ENCODE measurements around the gene SREBF2.
A peak's percentile ranks its signal among the peaks of the same experiment; 100 is the strongest.

Gene SREBF2

GRCh38 chr22:41892721-41893120 lies 59.8 kb downstream of the SREBF2 start:
- H4K8ac ChIP-seq (ENCODE audit: low read depth, low read length), result no peak overlapping the region
- WGBS, 2 donors (ENCODE audit: extremely low coverage in 2 of 2, insufficient read length in 2 of 2, insufficient replicate concordance in 1 of 2), result no CpG with 5 or more reads among the region's 4 CpGs

GRCh38 chr22:41893591-41894375 lies 60.9 kb downstream of the SREBF2 start:
- Histone ChIP-seq H3K14ac (ENCODE audit: low read length) (no peak overlapping the region), H2AFZ (ENCODE audit: low read length) (no peak overlapping the region), H3K27ac (replicated peaks; ENCODE audit: low read length) (no peak overlapping the region), H2BK15ac (ENCODE audit: low read length) (no peak overlapping the region), H2BK12ac (ENCODE audit: low read length) (no peak overlapping the region), H3K9me3 (replicated peaks in 1 of 2; ENCODE audit: control insufficient read depth in 2 of 2, insufficient read depth in 1 of 2, low read depth in 1 of 2, low read length in 2 of 2) (no peaks in the 10 kb centered on the region), H3K4me3 (ENCODE audit: low read length in 2 of 2) (no peak overlapping the region), H2BK5ac (ENCODE audit: low read length) (no peak overlapping the region), H2BK120ac (ENCODE audit: low read depth, low read length) (no peak overlapping the region), H3K27me3 (ENCODE audit: control insufficient read depth in 3 of 3, insufficient read depth in 3 of 3, low read depth in 1 of 3, low read length in 3 of 3) (no peaks in the 10 kb centered on the region), H3K4me1 (ENCODE audit: control insufficient read depth in 2 of 2, insufficient read depth in 1 of 2, low read depth in 1 of 2, low read length in 2 of 2) (no peaks in the 10 kb centered on the region), H2AK5ac (ENCODE audit: low read depth, low read length) (no peak overlapping the region), H3K4ac (ENCODE audit: low read length) (no peak overlapping the region), H4K8ac (ENCODE audit: low read depth, low read length) (no peak overlapping the region), H3K18ac (ENCODE audit: low read length) (no peak overlapping the region), H3K23ac (ENCODE audit: low read depth, low read length, poor library complexity) (no peak overlapping the region), H4K91ac (ENCODE audit: low read depth, low read length, poor library complexity) (no peak overlapping the region), H3K4me2 (ENCODE audit: insufficient read depth, low read length, poor library complexity, severe bottlenecking) (no peak overlapping the region), H3K9ac (ENCODE audit: low read depth, low read length, poor library complexity) (no peak overlapping the region), H3K36me3 (replicated peaks in 1 of 2; ENCODE audit: control insufficient read depth in 2 of 2, insufficient read depth in 2 of 2, low read length in 2 of 2) (peaks cover 65 to 95% of the 10 kb centered on the region in 2 donors), H3K79me1 (ENCODE audit: low read depth, low read length) (peaks cover 2% of the 10 kb centered on the region)
- no peak for DNase-seq (ENCODE audit: low spot score)
- WGBS, 2 donors (ENCODE audit: extremely low coverage in 2 of 2, insufficient read length in 2 of 2, insufficient replicate concordance in 1 of 2), result no CpG with 5 or more reads among the region's 7 CpGs

More at GRCh38 chr22:41892721-41893120, 59.8 kb downstream of the SREBF2 start:
- H3K36me3 ChIP-seq (replicated peaks in 1 of 2; ENCODE audit: control insufficient read depth in 2 of 2, insufficient read depth in 2 of 2, low read length in 2 of 2), result peaks cover 64 to 95% of the 10 kb centered on the region in 2 donors
- DNase-seq (ENCODE audit: low spot score), result no peak
- H3K9me3 ChIP-seq (replicated peaks in 1 of 2; ENCODE audit: control insufficient read depth in 2 of 2, insufficient read depth in 1 of 2, low read depth in 1 of 2, low read length in 2 of 2), result no peaks in the 10 kb centered on the region
- H3K23ac ChIP-seq (ENCODE audit: low read depth, low read length, poor library complexity), result no peak overlapping the region
- H2BK5ac ChIP-seq (ENCODE audit: low read length), result no peak overlapping the region
- no peak overlapping the region for H2BK15ac ChIP-seq (ENCODE audit: low read length)
- H2AFZ ChIP-seq (ENCODE audit: low read length), result no peak overlapping the region
- no peaks in the 10 kb centered on the region for H3K4me1 ChIP-seq (ENCODE audit: control insufficient read depth in 2 of 2, insufficient read depth in 1 of 2, low read depth in 1 of 2, low read length in 2 of 2)
- peaks cover 2% of the 10 kb centered on the region for H3K79me1 ChIP-seq (ENCODE audit: low read depth, low read length)
- H3K9ac ChIP-seq (ENCODE audit: low read depth, low read length, poor library complexity), result no peak overlapping the region
- no peak overlapping the region for H2BK12ac ChIP-seq (ENCODE audit: low read length)
- no peaks in the 10 kb centered on the region for H3K27me3 ChIP-seq (ENCODE audit: control insufficient read depth in 3 of 3, insufficient read depth in 3 of 3, low read depth in 1 of 3, low read length in 3 of 3)
- H3K27ac ChIP-seq (replicated peaks; ENCODE audit: low read length), result no peak overlapping the region
- no peak overlapping the region for H3K4me2 ChIP-seq (ENCODE audit: insufficient read depth, low read length, poor library complexity, severe bottlenecking)
- no peak overlapping the region for H4K91ac ChIP-seq (ENCODE audit: low read depth, low read length, poor library complexity)
- no peak overlapping the region for H2AK5ac ChIP-seq (ENCODE audit: low read depth, low read length)
- H3K4me3 ChIP-seq (ENCODE audit: low read length in 2 of 2), result no peak overlapping the region
- no peak overlapping the region for H3K14ac ChIP-seq (ENCODE audit: low read length)
- H2BK120ac ChIP-seq (ENCODE audit: low read depth, low read length), result no peak overlapping the region
- H3K4ac ChIP-seq (ENCODE audit: low read length), result no peak overlapping the region
- H3K18ac ChIP-seq (ENCODE audit: low read length), result no peak overlapping the region

GRCh38 chr22:41898645-41899044 lies 65.7 kb downstream of the SREBF2 start:
- WGBS, 2 donors (ENCODE audit: extremely low coverage in 2 of 2, insufficient read length in 2 of 2, insufficient replicate concordance in 1 of 2), result no CpG with 5 or more reads among the region's 11 CpGs
- H3K4me2 ChIP-seq (ENCODE audit: insufficient read depth, low read length, poor library complexity, severe bottlenecking), result no peak overlapping the region

GRCh38 chr22:41899110-41899509 lies 66.2 kb downstream of the SREBF2 start:
- no CpG with 5 or more reads among the region's 5 CpGs for WGBS, 2 donors (ENCODE audit: extremely low coverage in 2 of 2, insufficient read length in 2 of 2, insufficient replicate concordance in 1 of 2)
- Histone ChIP-seq H2BK5ac (ENCODE audit: low read length) (no peak overlapping the region), H3K9ac (ENCODE audit: low read depth, low read length, poor library complexity) (no peak overlapping the region), H3K4me3 (ENCODE audit: low read length in 2 of 2) (no peak overlapping the region), H3K79me1 (ENCODE audit: low read depth, low read length) (peaks cover 5% of the 10 kb centered on the region), H4K91ac (ENCODE audit: low read depth, low read length, poor library complexity) (no peak overlapping the region), H3K4me2 (ENCODE audit: insufficient read depth, low read length, poor library complexity, severe bottlenecking) (no peak overlapping the region), H2BK15ac (ENCODE audit: low read length) (no peak overlapping the region), H2BK120ac (ENCODE audit: low read depth, low read length) (no peak overlapping the region), H3K14ac (ENCODE audit: low read length) (no peak overlapping the region), H2BK12ac (ENCODE audit: low read length) (no peak overlapping the region), H3K27me3 (ENCODE audit: control insufficient read depth in 3 of 3, insufficient read depth in 3 of 3, low read depth in 1 of 3, low read length in 3 of 3) (no peaks in the 10 kb centered on the region), H2AK5ac (ENCODE audit: low read depth, low read length) (no peak overlapping the region), H3K18ac (ENCODE audit: low read length) (no peak overlapping the region), H3K4ac (ENCODE audit: low read length) (no peak overlapping the region), H4K8ac (ENCODE audit: low read depth, low read length) (no peak overlapping the region), H3K9me3 (replicated peaks in 1 of 2; ENCODE audit: control insufficient read depth in 2 of 2, insufficient read depth in 1 of 2, low read depth in 1 of 2, low read length in 2 of 2) (peaks cover 0 to 1% of the 10 kb centered on the region in 2 donors), H3K23ac (ENCODE audit: low read depth, low read length, poor library complexity) (no peak overlapping the region), H3K4me1 (ENCODE audit: control insufficient read depth in 2 of 2, insufficient read depth in 1 of 2, low read depth in 1 of 2, low read length in 2 of 2) (no peaks in the 10 kb centered on the region), H2AFZ (ENCODE audit: low read length) (no peak overlapping the region), H3K36me3 (replicated peaks in 1 of 2; ENCODE audit: control insufficient read depth in 2 of 2, insufficient read depth in 2 of 2, low read length in 2 of 2) (peaks cover 78 to 97% of the 10 kb centered on the region in 2 donors), H3K27ac (replicated peaks; ENCODE audit: low read length) (no peak overlapping the region)
- DNase-seq (ENCODE audit: low spot score), result no peak

More at GRCh38 chr22:41898645-41899044, 65.7 kb downstream of the SREBF2 start:
- Histone ChIP-seq H2BK15ac (ENCODE audit: low read length) (no peak overlapping the region), H3K27ac (replicated peaks; ENCODE audit: low read length) (no peak overlapping the region), H3K4me1 (ENCODE audit: control insufficient read depth in 2 of 2, insufficient read depth in 1 of 2, low read depth in 1 of 2, low read length in 2 of 2) (no peaks in the 10 kb centered on the region), H4K91ac (ENCODE audit: low read depth, low read length, poor library complexity) (no peak overlapping the region), H3K9me3 (replicated peaks in 1 of 2; ENCODE audit: control insufficient read depth in 2 of 2, insufficient read depth in 1 of 2, low read depth in 1 of 2, low read length in 2 of 2) (peaks cover 0 to 1% of the 10 kb centered on the region in 2 donors), H3K4me3 (ENCODE audit: low read length in 2 of 2) (peak overlapping the region in 1 of 2 donors; percentile 56), H2BK120ac (ENCODE audit: low read depth, low read length) (no peak overlapping the region), H3K36me3 (replicated peaks in 1 of 2; ENCODE audit: control insufficient read depth in 2 of 2, insufficient read depth in 2 of 2, low read length in 2 of 2) (peaks cover 77 to 97% of the 10 kb centered on the region in 2 donors), H3K4ac (ENCODE audit: low read length) (no peak overlapping the region), H2AK5ac (ENCODE audit: low read depth, low read length) (no peak overlapping the region), H3K18ac (ENCODE audit: low read length) (no peak overlapping the region), H3K14ac (ENCODE audit: low read length) (no peak overlapping the region), H4K8ac (ENCODE audit: low read depth, low read length) (no peak overlapping the region), H2BK12ac (ENCODE audit: low read length) (no peak overlapping the region), H2AFZ (ENCODE audit: low read length) (no peak overlapping the region), H3K27me3 (ENCODE audit: control insufficient read depth in 3 of 3, insufficient read depth in 3 of 3, low read depth in 1 of 3, low read length in 3 of 3) (no peaks in the 10 kb centered on the region), H3K23ac (ENCODE audit: low read depth, low read length, poor library complexity) (no peak overlapping the region), H2BK5ac (ENCODE audit: low read length) (no peak overlapping the region), H3K79me1 (ENCODE audit: low read depth, low read length) (peaks cover 5% of the 10 kb centered on the region), H3K9ac (ENCODE audit: low read depth, low read length, poor library complexity) (no peak overlapping the region)
- DNase-seq (ENCODE audit: low spot score), result no peak
